Skeletal muscle satellite cell (primary cell): ENCODE data around the gene GLI1.

Experiments
- H3K27me3 ChIP-seq: 2 replicates; pipeline ENCODE4 v1.7.0; 2013; ENCODE audit warnings: low read length; ENCODE audit not compliant: control insufficient read depth, insufficient read depth
- H3K36me3 ChIP-seq: 2 replicates; pipeline ENCODE4 v1.7.0; 2013; ENCODE audit warnings: mild to moderate bottlenecking, control low read depth, low read length; ENCODE audit not compliant: insufficient read depth
- H3K4me1 ChIP-seq: 2 replicates; pipeline ENCODE4 v1.7.0; 2013; ENCODE audit warnings: low read length; ENCODE audit not compliant: control insufficient read depth, insufficient read depth
- H3K4me2 ChIP-seq: 2 replicates; pipeline ENCODE4 v1.7.0; 2013; ENCODE audit warnings: mild to moderate bottlenecking, low read length
- H3K4me3 ChIP-seq: 2 replicates; pipeline ENCODE4 v1.7.0; 2013; ENCODE audit warnings: low read length
- H3K9ac ChIP-seq: 2 replicates; pipeline ENCODE4 v1.7.0; 2013; ENCODE audit warnings: mild to moderate bottlenecking, low read depth, low read length, moderate library complexity
- H3K9me3 ChIP-seq: replicated peaks from 2 replicates; pipeline ENCODE4 v1.7.0; 2013; ENCODE audit warnings: mild to moderate bottlenecking, control low read depth, low read length

GLI1 gene

DNA sequence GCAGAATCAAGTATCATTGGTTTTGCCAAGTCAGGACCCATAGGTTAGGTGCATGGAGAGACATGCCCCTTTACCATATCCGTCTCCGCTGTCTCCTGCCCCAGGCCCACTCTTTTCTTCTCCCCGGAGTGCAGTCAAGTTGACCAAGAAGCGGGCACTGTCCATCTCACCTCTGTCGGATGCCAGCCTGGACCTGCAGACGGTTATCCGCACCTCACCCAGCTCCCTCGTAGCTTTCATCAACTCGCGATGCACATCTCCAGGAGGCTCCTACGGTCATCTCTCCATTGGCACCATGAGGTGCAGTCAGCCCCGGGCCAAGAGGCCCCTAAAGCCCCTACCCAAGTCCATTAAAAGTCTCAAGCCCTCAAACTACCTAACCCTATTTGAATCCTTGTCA lies 5.0 kb downstream of the GLI1 start:
- Histone ChIP-seq H3K4me1 (peaks cover 14% of the 10 kb centered on the region), H3K27me3 (peaks cover 26% of the 10 kb centered on the region), H3K4me2 (no peak overlapping the region), H3K9me3 (no peaks in the 10 kb centered on the region), H3K9ac (no peak overlapping the region), H3K36me3 (no peaks in the 10 kb centered on the region), H3K4me3 (no peak overlapping the region)

DNA sequence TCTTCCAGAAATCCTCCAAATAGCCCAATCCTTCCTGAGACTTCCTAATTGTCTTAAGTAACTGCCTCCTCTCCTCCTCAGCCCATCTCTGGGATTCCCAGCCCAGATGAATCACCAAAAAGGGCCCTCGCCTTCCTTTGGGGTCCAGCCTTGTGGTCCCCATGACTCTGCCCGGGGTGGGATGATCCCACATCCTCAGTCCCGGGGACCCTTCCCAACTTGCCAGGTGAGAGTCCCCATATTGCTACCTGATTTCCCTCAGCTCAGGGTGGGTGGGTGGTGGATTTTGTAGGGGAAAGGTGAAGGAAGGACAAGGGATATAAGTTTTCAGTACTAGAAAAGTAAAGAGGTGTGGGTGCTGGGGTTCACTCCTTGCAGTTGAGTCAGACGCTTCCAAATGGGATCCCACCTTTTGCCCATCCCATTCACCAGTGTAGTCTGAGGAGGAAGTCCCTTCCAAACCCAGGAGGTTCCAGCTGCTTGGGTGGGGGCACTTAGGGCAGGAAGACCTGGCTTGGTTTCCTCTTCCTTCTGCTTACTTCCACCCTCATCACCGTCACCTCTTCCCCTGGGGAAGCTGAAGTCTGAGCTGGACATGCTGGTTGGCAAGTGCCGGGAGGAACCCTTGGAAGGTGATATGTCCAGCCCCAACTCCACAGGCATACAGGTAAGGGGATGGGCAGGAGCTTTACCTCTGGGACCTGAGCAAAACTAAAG lies 5.6 kb downstream of the GLI1 start:
- no peak overlapping the region for H3K9ac ChIP-seq
- H3K4me1 ChIP-seq = peaks cover 14% of the 10 kb centered on the region
- H3K27me3 ChIP-seq = peaks cover 28% of the 10 kb centered on the region
- H3K9me3 ChIP-seq = no peaks in the 10 kb centered on the region
- H3K4me2 ChIP-seq = no peak overlapping the region
- no peaks in the 10 kb centered on the region for H3K36me3 ChIP-seq
- no peak overlapping the region for H3K4me3 ChIP-seq

DNA sequence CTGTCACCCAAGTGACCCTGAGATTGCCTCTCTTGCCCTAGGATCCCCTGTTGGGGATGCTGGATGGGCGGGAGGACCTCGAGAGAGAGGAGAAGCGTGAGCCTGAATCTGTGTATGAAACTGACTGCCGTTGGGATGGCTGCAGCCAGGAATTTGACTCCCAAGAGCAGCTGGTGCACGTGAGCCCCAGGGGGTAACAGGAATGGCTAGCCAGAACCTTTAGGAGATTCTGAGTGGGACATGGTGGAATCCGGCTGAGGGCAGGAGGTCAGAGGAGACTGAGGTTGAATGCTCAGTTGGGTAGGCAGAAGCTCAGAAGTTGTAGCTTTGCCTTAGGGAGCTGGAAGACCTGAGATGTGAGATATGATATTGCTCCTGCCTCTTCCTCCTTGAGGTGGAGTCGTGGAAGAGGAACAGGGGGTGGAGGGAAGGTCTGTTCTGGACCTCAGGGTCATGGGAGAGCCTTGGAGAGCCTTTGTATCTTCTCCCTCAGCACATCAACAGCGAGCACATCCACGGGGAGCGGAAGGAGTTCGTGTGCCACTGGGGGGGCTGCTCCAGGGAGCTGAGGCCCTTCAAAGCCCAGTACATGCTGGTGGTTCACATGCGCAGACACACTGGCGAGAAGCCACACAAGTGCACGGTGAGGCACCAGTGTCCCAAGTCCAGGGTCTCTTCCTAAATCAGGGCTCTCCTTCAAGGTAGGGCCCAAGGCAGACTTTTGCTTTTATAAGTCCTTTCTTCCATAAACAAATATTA lies 6.3 kb downstream of the GLI1 start:
- Histone ChIP-seq H3K9ac (no peak overlapping the region), H3K4me3 (no peak overlapping the region), H3K4me2 (no peak overlapping the region), H3K4me1 (peaks cover 7% of the 10 kb centered on the region), H3K9me3 (no peaks in the 10 kb centered on the region), H3K36me3 (no peaks in the 10 kb centered on the region), H3K27me3 (peaks cover 28% of the 10 kb centered on the region)

DNA sequence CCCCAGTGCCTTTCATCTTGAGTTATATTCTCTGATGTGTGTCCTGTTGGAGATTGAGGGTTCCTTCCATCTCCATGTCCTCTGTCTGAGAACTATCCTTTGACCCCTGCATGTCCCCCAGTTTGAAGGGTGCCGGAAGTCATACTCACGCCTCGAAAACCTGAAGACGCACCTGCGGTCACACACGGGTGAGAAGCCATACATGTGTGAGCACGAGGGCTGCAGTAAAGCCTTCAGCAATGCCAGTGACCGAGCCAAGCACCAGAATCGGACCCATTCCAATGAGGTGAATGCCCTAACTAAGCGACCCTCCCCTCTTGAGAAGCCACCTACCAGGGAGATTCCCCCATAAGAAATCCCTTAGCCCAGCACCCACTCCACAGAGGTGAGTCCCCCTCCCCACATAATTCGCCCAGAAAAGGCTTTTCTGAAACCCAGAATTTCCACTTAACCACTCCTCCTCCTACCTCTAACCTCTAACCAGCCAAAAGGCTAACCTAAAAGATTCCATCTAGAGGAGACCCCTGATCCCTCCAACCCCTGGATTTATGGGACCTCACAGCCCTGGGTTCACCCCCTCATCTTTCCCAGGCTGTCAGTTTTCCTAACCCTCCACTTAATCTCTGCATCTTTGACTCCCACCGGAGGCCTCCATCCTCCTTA lies 7.8 kb downstream of the GLI1 start:
- no peaks in the 10 kb centered on the region for H3K36me3 ChIP-seq

DNA sequence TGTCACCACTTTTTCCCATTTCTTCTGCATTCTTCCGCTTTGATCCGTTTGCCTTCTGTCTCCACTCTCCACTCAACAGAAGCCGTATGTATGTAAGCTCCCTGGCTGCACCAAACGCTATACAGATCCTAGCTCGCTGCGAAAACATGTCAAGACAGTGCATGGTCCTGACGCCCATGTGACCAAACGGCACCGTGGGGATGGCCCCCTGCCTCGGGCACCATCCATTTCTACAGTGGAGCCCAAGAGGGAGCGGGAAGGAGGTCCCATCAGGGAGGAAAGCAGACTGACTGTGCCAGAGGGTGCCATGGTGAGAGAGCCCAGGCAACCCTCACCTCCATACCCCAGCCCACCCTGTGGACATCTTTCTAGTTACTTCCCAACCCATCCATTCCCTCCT lies 8.3 kb downstream of the GLI1 start:
- H3K4me3 ChIP-seq = no peak overlapping the region
- no peaks in the 10 kb centered on the region for H3K4me1 ChIP-seq
- no peak overlapping the region for H3K4me2 ChIP-seq
- no peaks in the 10 kb centered on the region for H3K9me3 ChIP-seq
- H3K27me3 ChIP-seq = peaks cover 46% of the 10 kb centered on the region
- no peaks in the 10 kb centered on the region for H3K36me3 ChIP-seq
- H3K9ac ChIP-seq = no peak overlapping the region

More for the DNA sequence above, 7.8 kb downstream of the GLI1 start:
- Histone ChIP-seq H3K4me2 (no peak overlapping the region), H3K4me1 (peaks cover 2% of the 10 kb centered on the region), H3K4me3 (no peak overlapping the region), H3K9me3 (no peaks in the 10 kb centered on the region), H3K9ac (no peak overlapping the region), H3K27me3 (peaks cover 40% of the 10 kb centered on the region)

DNA sequence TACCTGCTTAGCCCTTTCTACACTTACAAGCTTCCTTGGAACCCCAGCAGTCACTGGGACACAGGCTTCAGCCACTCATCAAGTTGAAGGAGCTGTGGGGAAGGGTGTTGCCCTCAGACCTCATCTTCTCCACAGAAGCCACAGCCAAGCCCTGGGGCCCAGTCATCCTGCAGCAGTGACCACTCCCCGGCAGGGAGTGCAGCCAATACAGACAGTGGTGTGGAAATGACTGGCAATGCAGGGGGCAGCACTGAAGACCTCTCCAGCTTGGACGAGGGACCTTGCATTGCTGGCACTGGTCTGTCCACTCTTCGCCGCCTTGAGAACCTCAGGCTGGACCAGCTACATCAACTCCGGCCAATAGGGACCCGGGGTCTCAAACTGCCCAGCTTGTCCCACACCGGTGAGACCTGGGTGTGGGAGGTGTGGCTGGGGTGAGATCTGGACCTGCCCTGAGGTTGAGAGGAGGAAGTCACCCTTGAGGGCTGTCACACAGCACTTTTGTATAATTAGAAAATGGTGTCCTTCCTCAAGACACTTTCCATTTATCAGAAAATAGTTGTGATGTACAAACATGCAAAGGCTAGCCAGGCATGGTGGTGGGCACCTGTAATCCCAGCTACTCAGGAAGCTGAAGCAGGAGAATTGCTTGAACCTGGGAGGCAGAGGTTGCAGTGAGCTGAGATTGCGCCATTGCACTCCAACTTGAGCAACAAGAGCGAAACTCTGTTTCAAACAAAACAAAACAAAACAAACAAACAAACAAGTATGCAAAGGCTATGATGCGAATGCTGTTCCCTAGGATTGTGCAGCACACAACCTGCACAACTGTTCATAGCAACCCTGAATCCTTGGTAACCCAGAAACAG lies 9.9 kb downstream of the GLI1 start:
- Histone ChIP-seq H3K4me2 (no peak overlapping the region), H3K9ac (no peak overlapping the region), H3K9me3 (no peaks in the 10 kb centered on the region), H3K36me3 (no peaks in the 10 kb centered on the region), H3K4me3 (no peak overlapping the region), H3K4me1 (no peaks in the 10 kb centered on the region), H3K27me3 (peaks cover 60% of the 10 kb centered on the region)

DNA sequence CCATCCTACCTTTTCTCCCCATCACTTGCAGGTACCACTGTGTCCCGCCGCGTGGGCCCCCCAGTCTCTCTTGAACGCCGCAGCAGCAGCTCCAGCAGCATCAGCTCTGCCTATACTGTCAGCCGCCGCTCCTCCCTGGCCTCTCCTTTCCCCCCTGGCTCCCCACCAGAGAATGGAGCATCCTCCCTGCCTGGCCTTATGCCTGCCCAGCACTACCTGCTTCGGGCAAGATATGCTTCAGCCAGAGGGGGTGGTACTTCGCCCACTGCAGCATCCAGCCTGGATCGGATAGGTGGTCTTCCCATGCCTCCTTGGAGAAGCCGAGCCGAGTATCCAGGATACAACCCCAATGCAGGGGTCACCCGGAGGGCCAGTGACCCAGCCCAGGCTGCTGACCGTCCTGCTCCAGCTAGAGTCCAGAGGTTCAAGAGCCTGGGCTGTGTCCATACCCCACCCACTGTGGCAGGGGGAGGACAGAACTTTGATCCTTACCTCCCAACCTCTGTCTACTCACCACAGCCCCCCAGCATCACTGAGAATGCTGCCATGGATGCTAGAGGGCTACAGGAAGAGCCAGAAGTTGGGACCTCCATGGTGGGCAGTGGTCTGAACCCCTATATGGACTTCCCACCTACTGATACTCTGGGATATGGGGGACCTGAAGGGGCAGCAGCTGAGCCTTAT lies 10.8 kb downstream of the GLI1 start:
- H3K36me3 ChIP-seq = no peaks in the 10 kb centered on the region

DNA sequence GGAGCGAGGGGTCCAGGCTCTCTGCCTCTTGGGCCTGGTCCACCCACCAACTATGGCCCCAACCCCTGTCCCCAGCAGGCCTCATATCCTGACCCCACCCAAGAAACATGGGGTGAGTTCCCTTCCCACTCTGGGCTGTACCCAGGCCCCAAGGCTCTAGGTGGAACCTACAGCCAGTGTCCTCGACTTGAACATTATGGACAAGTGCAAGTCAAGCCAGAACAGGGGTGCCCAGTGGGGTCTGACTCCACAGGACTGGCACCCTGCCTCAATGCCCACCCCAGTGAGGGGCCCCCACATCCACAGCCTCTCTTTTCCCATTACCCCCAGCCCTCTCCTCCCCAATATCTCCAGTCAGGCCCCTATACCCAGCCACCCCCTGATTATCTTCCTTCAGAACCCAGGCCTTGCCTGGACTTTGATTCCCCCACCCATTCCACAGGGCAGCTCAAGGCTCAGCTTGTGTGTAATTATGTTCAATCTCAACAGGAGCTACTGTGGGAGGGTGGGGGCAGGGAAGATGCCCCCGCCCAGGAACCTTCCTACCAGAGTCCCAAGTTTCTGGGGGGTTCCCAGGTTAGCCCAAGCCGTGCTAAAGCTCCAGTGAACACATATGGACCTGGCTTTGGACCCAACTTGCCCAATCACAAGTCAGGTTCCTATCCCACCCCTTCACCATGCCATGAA lies 11.5 kb downstream of the GLI1 start:
- Histone ChIP-seq H3K4me3 (no peak overlapping the region), H3K9me3 (no peaks in the 10 kb centered on the region), H3K4me1 (peaks cover 4% of the 10 kb centered on the region), H3K4me2 (no peak overlapping the region), H3K9ac (no peak overlapping the region), H3K27me3 (peaks cover 65% of the 10 kb centered on the region), H3K36me3 (no peaks in the 10 kb centered on the region)

More for the DNA sequence above, 10.8 kb downstream of the GLI1 start:
- H3K27me3 ChIP-seq = peaks cover 62% of the 10 kb centered on the region
- H3K4me2 ChIP-seq = no peak overlapping the region
- H3K4me3 ChIP-seq = no peak overlapping the region
- H3K4me1 ChIP-seq = no peaks in the 10 kb centered on the region
- no peaks in the 10 kb centered on the region for H3K9me3 ChIP-seq
- no peak overlapping the region for H3K9ac ChIP-seq

DNA sequence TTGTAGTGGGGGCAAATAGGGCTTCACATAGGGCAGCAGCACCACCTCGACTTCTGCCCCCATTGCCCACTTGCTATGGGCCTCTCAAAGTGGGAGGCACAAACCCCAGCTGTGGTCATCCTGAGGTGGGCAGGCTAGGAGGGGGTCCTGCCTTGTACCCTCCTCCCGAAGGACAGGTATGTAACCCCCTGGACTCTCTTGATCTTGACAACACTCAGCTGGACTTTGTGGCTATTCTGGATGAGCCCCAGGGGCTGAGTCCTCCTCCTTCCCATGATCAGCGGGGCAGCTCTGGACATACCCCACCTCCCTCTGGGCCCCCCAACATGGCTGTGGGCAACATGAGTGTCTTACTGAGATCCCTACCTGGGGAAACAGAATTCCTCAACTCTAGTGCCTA lies 12.1 kb downstream of the GLI1 start:
- H3K27me3 ChIP-seq = peaks cover 70% of the 10 kb centered on the region
- peaks cover 5% of the 10 kb centered on the region for H3K4me1 ChIP-seq
- H3K36me3 ChIP-seq = no peaks in the 10 kb centered on the region
- H3K9ac ChIP-seq = no peak overlapping the region
- no peak overlapping the region for H3K4me2 ChIP-seq
- H3K9me3 ChIP-seq = no peaks in the 10 kb centered on the region
- H3K4me3 ChIP-seq = no peak overlapping the region

DNA sequence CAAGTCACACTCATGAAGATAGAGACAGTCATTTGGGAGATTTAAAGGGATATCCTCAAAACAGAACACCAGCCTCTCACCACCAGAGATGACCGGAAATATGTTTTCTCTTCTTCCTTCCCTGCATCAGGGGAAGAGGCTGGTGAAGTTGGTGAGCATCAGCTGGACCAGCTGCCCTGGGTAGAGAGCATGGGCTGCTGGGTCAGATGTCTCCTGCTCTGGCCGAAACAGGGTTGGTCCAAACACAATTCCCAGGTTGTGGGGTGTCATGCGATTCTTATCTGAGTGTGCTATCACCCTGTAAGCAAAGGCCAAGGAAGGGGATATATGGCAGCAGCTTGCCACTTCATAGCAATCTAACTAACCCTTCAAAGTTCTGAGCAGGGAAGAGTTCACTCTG lies 12.8 kb downstream of the GLI1 start:
- no peaks in the 10 kb centered on the region for H3K9me3 ChIP-seq

More for the DNA sequence above, 12.8 kb downstream of the GLI1 start:
- no peak overlapping the region for H3K4me2 ChIP-seq
- H3K27me3 ChIP-seq = peaks cover 75% of the 10 kb centered on the region
- H3K4me3 ChIP-seq = no peak overlapping the region
- no peak overlapping the region for H3K9ac ChIP-seq
- no peaks in the 10 kb centered on the region for H3K36me3 ChIP-seq
- H3K4me1 ChIP-seq = peaks cover 5% of the 10 kb centered on the region
